HUES64 (cell line): ENCODE results near the gene APCDD1.
A peak's percentile ranks its signal among the peaks of the same experiment; 100 is the strongest.
"Not testable (repeated sequence)": the region's sequence is repeated elsewhere in the genome, so short reads cannot be mapped to it uniquely, and the experiment has no call there.

ENCODE experiments used
- H3K27ac ChIP-seq: 2 replicates; pipeline ENCODE4 v1.7.0; 2013; ENCODE audit warnings: low read depth, low read length, inconsistent platforms
- H3K27me3 ChIP-seq: 2 replicates; pipeline ENCODE4 v1.6.1; 2013; ENCODE audit warnings: mild to moderate bottlenecking, low read length; ENCODE audit not compliant: insufficient read depth
- H3K36me3 ChIP-seq: 2 replicates; pipeline ENCODE4 v1.6.1; 2013; ENCODE audit warnings: mild to moderate bottlenecking, low read length; ENCODE audit not compliant: insufficient read depth
- H3K4me1 ChIP-seq: 2 replicates; pipeline ENCODE4 v1.6.1; 2013; ENCODE audit warnings: mild to moderate bottlenecking, low read length, moderate library complexity; ENCODE audit not compliant: insufficient read depth
- H3K4me3 ChIP-seq: 2 replicates; pipeline ENCODE4 v1.5.1; 2013; ENCODE audit warnings: mild to moderate bottlenecking, low read length, moderate library complexity
- H3K9ac ChIP-seq: 2 replicates; pipeline ENCODE4 v1.6.1; 2013; ENCODE audit warnings: mild to moderate bottlenecking, low read depth, low read length
- H3K9me3 ChIP-seq: 2 replicates; pipeline ENCODE4 v1.6.1; 2013; ENCODE audit warnings: low read depth, low read length; ENCODE audit not compliant: insufficient read depth
- WGBS: fragments of 150-250, 120-280 bp; methylation state at CpG from one replicate; pipeline ENCODE4 v1.1.7; 2013; ENCODE audit warnings: missing lambda C conversion rate; 5-methylcytosine and 5-hydroxymethylcytosine counted together

APCDD1 gene

GRCh38 chr18:10463741-10464140, 9.3 kb downstream of the APCDD1 start:
- H3K36me3 ChIP-seq = no peaks in the 10 kb centered on the region
- peaks cover 1% of the 10 kb centered on the region; the same call in 1 of the 2 replicates for H3K27me3 ChIP-seq
- peaks cover 8% of the 10 kb centered on the region for H3K4me1 ChIP-seq
- no peak overlapping the region for H3K9ac ChIP-seq
- H3K27ac ChIP-seq = no peak overlapping the region
- H3K9me3 ChIP-seq = no peaks in the 10 kb centered on the region
- WGBS = 81% methylated on average over 4 of the region's 4 CpGs
- no peak overlapping the region for H3K4me3 ChIP-seq

DNA sequence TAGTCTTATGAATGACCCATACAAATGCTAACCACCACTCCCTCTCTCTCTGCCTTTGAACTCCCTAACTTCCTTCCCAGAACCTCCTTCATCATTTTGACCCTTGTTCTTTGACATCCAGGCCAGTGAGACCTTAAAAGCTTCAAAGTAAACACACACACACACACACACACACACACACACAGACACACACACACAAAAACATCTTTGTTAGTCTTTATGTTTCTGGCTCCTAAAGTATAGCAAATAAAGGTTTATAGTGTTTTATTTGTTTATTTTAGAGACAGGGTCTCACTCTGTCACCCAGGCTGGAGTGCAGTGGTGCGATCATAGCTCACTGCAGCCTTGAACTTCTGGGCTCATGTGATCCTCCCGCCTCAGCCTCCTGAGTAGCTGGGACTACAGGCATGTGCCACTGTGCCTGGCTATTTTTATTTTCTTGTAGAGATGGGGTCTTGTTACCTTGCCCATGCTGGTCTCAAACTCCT, 9.8 kb downstream of the APCDD1 start:
- not testable (repeated sequence) for H3K27me3 ChIP-seq, H3K9me3 ChIP-seq, H3K9ac ChIP-seq, H3K27ac ChIP-seq, H3K36me3 ChIP-seq, H3K4me3 ChIP-seq
- 93% methylated on average over 2 of the region's 2 CpGs for WGBS
- H3K4me1 ChIP-seq = peaks cover 12% of the 10 kb centered on the region

GRCh38 chr18:10465174-10465939, 10.9 kb downstream of the APCDD1 start:
- 96% methylated on average over 8 of the region's 9 CpGs for WGBS
- Histone ChIP-seq H3K36me3 (no peaks in the 10 kb centered on the region), H3K9ac (no peak overlapping the region), H3K27me3 (no peaks in the 10 kb centered on the region), H3K9me3 (no peaks in the 10 kb centered on the region), H3K27ac (no peak overlapping the region), H3K4me3 (no peak overlapping the region), H3K4me1 (peaks cover 12% of the 10 kb centered on the region)

- 95% methylated on average over 7 of the region's 7 CpGs for WGBS
- no peak overlapping the region for H3K9ac ChIP-seq
- no peaks in the 10 kb centered on the region for H3K9me3 ChIP-seq
- H3K36me3 ChIP-seq = peaks cover 3% of the 10 kb centered on the region; the same call in 1 of the 2 replicates
- H3K4me1 ChIP-seq = peaks cover 14% of the 10 kb centered on the region
- H3K4me3 ChIP-seq = no peak overlapping the region
- no peak overlapping the region for H3K27ac ChIP-seq
- H3K27me3 ChIP-seq = peaks cover 10% of the 10 kb centered on the region
Measured at GRCh38 chr18:10470429-10470828, 16.0 kb downstream of the APCDD1 start.

DNA sequence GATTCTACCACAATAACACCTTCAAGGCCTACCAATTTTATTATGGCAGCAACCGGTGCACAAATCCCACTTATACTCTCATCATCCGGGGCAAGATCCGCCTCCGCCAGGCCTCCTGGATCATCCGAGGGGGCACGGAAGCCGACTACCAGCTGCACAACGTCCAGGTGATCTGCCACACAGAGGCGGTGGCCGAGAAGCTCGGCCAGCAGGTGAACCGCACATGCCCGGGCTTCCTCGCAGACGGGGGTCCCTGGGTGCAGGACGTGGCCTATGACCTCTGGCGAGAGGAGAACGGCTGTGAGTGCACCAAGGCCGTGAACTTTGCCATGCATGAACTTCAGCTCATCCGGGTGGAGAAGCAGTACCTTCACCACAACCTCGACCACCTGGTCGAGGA, 17.1 kb downstream of the APCDD1 start:
- 96% methylated on average over 22 of the region's 22 CpGs for WGBS
- no peak overlapping the region for H3K9ac ChIP-seq

DNA sequence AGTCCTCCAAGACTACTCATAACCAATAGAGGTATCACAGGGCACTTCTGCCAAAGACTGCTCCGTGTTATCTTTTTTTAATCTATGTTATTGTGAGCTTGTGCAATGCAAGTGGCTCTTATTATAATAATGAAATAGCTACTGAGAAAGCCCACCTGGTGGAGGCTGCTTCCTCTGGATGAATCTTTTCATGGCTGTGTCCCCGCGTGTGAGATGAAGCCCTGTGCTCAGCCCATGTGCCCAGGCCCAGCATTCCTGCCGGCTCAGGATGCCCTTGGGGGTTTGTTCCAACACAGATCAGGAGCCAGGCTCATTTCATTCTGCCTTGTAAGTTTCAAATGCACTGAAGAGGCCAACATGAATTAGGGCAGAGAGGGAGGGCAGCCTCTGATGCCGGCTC, 18.7 kb downstream of the APCDD1 start:
- WGBS = 95% methylated on average over 5 of the region's 5 CpGs
- H3K36me3 ChIP-seq = peaks cover 3% of the 10 kb centered on the region; the same call in 1 of the 2 replicates
- peaks cover 38% of the 10 kb centered on the region for H3K4me1 ChIP-seq
- H3K9ac ChIP-seq = no peak overlapping the region
- peaks cover 31% of the 10 kb centered on the region for H3K27me3 ChIP-seq
- H3K27ac ChIP-seq = no peak overlapping the region
- no peaks in the 10 kb centered on the region for H3K9me3 ChIP-seq
- H3K4me3 ChIP-seq = no peak overlapping the region

More for the DNA sequence above, 17.1 kb downstream of the APCDD1 start:
- H3K27me3 ChIP-seq = peaks cover 22% of the 10 kb centered on the region
- H3K27ac ChIP-seq = no peak overlapping the region
- H3K4me1 ChIP-seq = peaks cover 24% of the 10 kb centered on the region
- H3K36me3 ChIP-seq = peaks cover 3% of the 10 kb centered on the region; the same call in 1 of the 2 replicates
- no peaks in the 10 kb centered on the region for H3K9me3 ChIP-seq
- no peak overlapping the region for H3K4me3 ChIP-seq

DNA sequence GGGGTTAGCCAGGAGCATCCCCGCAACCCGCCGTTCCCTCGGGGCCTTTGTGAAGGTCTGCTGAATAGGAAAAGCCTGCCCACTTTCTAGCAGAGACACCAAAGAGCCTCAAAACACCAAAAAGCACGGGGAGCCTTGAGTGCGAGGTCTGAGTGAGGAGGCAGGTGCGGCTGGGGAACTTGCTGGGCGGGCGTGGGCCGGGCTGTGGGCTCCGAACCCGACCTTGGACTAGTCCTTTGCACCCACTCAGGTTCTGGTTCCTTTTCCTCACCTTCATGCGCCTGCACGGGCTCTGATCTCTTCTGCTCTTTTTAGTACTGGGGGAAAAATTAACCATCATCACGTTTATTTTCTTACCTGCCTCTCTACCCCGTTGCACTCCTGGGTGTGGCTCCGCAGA, 19.9 kb downstream of the APCDD1 start:
- peaks cover 32% of the 10 kb centered on the region for H3K4me1 ChIP-seq
- no peak overlapping the region for H3K9ac ChIP-seq
- no peaks in the 10 kb centered on the region for H3K9me3 ChIP-seq
- H3K4me3 ChIP-seq = no peak overlapping the region
- peaks cover 42% of the 10 kb centered on the region for H3K27me3 ChIP-seq
- no peak overlapping the region for H3K27ac ChIP-seq
- 97% methylated on average over 17 of the region's 17 CpGs for WGBS
- peaks cover 3% of the 10 kb centered on the region; the same call in 1 of the 2 replicates for H3K36me3 ChIP-seq

DNA sequence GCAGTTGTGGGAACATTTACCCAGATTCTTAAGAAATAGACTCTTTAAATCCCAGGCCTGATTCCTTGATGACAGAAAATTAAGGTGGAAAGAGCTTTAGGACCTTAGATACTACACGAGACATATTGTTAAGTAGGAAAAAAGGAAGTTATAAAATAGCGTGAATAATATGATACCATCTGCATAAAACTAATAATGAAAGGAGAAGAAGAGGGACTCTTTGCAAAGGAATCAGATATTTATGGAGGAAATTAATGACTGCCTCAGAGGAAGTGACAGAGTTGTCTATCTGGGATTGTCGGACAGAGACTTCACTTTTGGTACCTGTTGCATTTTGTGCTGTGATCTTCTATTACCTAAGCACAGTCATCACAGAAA, 20.8 kb downstream of the APCDD1 start:
- H3K27me3 ChIP-seq = peaks cover 48% of the 10 kb centered on the region
- WGBS = 100% methylated on average over 3 of the region's 3 CpGs
- H3K36me3 ChIP-seq = peaks cover 3% of the 10 kb centered on the region; the same call in 1 of the 2 replicates
- peaks cover 32% of the 10 kb centered on the region for H3K4me1 ChIP-seq
- no peaks in the 10 kb centered on the region for H3K9me3 ChIP-seq
- no peak overlapping the region for H3K4me3 ChIP-seq
- H3K9ac ChIP-seq = no peak overlapping the region
- H3K27ac ChIP-seq = no peak overlapping the region

DNA sequence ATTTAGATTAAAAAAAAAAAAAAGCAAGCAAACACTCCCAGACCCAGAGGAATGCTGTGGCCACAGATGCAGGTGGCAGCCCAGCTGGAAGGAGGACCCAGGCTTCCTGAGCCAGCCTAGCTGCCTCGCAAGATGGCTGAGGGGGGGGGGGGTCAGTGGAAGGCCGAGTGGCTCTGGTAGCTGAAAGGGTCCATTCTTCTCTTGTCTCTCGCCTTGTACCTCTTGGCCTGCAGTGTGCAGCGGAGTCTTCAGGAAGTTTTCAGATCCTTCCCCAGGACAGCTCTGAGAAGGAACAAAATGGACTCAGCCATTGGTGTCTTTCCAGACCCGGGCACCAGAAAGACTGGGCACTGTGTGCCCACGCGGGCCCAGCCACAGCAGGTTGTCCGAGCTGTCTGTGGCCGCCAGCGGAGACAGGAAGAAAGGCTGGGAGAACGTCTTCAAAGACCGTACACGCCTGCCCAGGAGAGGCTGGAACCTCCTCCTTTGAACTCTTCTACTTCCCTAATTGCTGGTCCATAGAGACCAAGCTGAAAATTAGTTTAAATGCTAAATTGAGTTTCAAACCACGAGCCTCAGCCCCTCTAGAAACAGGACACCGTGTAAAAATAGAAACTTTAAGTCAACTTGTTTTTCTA, 21.3 kb downstream of the APCDD1 start:
- Histone ChIP-seq H3K27ac (no peak overlapping the region), H3K9me3 (no peaks in the 10 kb centered on the region), H3K4me3 (no peak overlapping the region), H3K9ac (no peak overlapping the region), H3K36me3 (peaks cover 3% of the 10 kb centered on the region; the same call in 1 of the 2 replicates), H3K4me1 (peaks cover 32% of the 10 kb centered on the region), H3K27me3 (peaks cover 48% of the 10 kb centered on the region)
- 95% methylated on average over 14 of the region's 15 CpGs for WGBS

GRCh38 chr18:10476338-10476791, 21.9 kb downstream of the APCDD1 start:
- peaks cover 48% of the 10 kb centered on the region for H3K27me3 ChIP-seq
- no peak overlapping the region for H3K9ac ChIP-seq
- H3K4me1 ChIP-seq = peaks cover 32% of the 10 kb centered on the region
- H3K36me3 ChIP-seq = peaks cover 3% of the 10 kb centered on the region; the same call in 1 of the 2 replicates
- WGBS = 84% methylated on average over 9 of the region's 9 CpGs
- H3K4me3 ChIP-seq = no peak overlapping the region
- no peaks in the 10 kb centered on the region for H3K9me3 ChIP-seq
- H3K27ac ChIP-seq = no peak overlapping the region

DNA sequence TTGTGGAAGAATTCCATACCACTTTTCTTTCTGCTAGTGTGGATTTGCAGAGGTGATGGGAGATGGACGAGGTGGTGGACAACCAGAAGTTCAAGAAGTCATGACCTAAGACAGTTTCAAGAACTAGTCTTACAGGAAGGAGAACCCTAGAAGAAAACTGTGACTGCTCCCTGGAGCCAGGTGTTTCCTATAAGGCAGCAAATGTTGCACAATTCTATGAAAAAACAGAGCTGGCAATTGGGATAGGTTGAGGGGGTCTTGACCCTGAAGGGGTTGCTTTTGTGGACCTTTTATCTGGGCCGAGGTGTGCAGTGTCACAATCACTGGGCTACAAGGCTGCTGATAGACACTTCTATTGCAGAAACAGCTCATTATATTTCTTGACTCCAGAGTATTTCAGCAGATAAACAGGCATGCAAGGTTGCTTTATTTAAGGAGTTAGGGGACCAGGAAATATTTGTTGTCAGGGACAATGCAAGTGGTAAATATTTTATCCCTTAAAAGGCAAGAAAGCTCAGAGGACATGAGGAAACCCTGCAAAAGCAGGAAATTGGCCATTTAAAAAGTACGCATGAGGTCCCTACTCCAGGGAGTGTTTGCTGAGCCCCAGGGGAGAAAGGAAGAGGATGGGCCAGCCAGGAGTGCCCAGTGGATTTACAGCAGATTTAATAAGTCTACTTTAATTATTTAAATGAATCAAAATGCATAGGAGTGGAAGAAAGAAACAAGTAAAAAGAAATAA, 22.9 kb downstream of the APCDD1 start:
- Histone ChIP-seq H3K27ac (peak overlapping the region; percentile 15; the same call in 1 of the 2 replicates), H3K9ac (no peak overlapping the region), H3K36me3 (no peaks in the 10 kb centered on the region; the same call in 1 of the 2 replicates), H3K4me3 (no peak overlapping the region), H3K27me3 (peaks cover 48% of the 10 kb centered on the region), H3K4me1 (peaks cover 39% of the 10 kb centered on the region), H3K9me3 (no peaks in the 10 kb centered on the region)
- 64% methylated on average over 3 of the region's 3 CpGs for WGBS
